Parathyroid adenoma (tissue), 2 donors: ENCODE results near the gene SETD3.

Experiments used
- H2AFZ ChIP-seq: fragments of 300-600 bp; sonication (generic); one replicate; pipeline ENCODE4 v1.7.0; 2017; ENCODE audit warnings: antibody characterized with exemption, mild to moderate bottlenecking
- H3K27ac ChIP-seq: fragments of 300-600 bp; sonication (generic); one replicate; pipeline ENCODE4 v1.7.0; 2017
- H3K27me3 ChIP-seq: fragments of 300-600 bp; sonication (generic); one replicate; pipeline ENCODE4 v1.7.0; 2017; ENCODE audit warnings: low read length; ENCODE audit not compliant: control insufficient read depth, insufficient read depth
- H3K36me3 ChIP-seq: fragments of 300-600 bp; sonication (generic); one replicate; pipeline ENCODE4 v1.7.0; 2017; ENCODE audit warnings: low read length; ENCODE audit not compliant: control insufficient read depth, insufficient read depth
- H3K4me1 ChIP-seq: fragments of 300-600 bp; sonication (generic); one replicate; pipeline ENCODE4 v1.7.0; 2017; ENCODE audit warnings: control low read depth
- H3K4me2 ChIP-seq: fragments of 300-600 bp; sonication (generic); one replicate; pipeline ENCODE4 v1.7.0; 2017; ENCODE audit warnings: low read length
- H3K4me3 ChIP-seq: fragments of 300-600 bp; sonication (generic); one replicate; pipeline ENCODE4 v1.7.0; 2017; ENCODE audit warnings: low read depth, low read length
- H3K79me2 ChIP-seq: fragments of 300-600 bp; sonication (generic); one replicate; pipeline ENCODE4 v1.7.0; 2017; ENCODE audit warnings: control low read depth
- H3K9ac ChIP-seq: fragments of 300-600 bp; sonication (generic); one replicate; pipeline ENCODE4 v1.7.0; 2017; ENCODE audit warnings: mild to moderate bottlenecking
- H3K9me3 ChIP-seq: fragments of 300-600 bp; sonication (generic); one replicate; pipeline ENCODE4 v1.7.0; 2017; ENCODE audit warnings: low read length; ENCODE audit not compliant: control insufficient read depth
- TF ChIP-seq, protein P1 (sequence below): fragments of 300-600 bp; sonication (generic); IDR thresholded peaks from one replicate; pipeline ENCODE4 v1.7.0; 2017; ENCODE audit warnings: antibody characterized with exemption, mild to moderate bottlenecking
- donor health status: primary hyperparathyroidism.

SETD3 gene

DNA sequence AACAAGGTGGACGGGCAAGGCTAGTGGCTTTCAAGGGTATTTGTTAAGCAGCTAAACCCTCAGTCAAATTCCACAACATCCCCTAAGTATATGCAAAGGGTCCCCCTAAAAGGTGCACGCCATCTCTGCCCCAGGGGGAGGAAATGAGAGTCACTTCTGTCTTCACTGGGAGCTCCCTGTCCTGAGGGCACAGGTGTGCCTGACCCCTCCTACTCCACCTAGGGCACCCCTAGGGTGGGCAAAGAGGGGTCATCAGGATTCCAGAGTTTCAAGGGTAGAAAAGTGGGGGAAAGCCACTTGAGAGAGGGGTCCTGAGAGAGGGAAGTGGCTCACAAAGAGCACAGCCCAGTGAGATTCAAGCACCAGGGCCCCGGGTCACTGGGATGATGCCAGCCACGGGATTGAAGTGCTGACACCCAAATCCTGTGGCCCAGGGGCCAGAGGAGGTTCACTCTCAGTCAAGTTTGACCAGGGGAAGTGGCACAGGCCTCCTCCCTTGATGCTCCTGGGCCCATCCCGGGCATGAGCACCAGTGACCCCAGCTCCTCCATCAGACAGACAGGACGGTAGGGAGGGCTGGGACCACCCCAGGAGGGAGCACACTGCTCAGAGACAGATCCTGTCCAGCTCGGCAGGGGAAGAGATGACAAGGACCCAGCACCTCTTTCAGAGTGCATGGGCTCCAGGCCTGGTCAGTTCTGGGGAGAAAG is 126.3 kb downstream of the SETD3 start:
- Histone ChIP-seq H3K9me3 (no peaks in the 10 kb centered on the region), H3K9ac (no peak overlapping the region), H3K36me3 (no peaks in the 10 kb centered on the region), H3K27me3 (no peaks in the 10 kb centered on the region), H3K27ac (no peak overlapping the region), H3K4me1 (no peaks in the 10 kb centered on the region), H3K4me2 (no peak overlapping the region), H3K79me2 (no peaks in the 10 kb centered on the region), H3K4me3 (no peak overlapping the region), H2AFZ (no peak overlapping the region)
- TF ChIP-seq, protein P1, sequence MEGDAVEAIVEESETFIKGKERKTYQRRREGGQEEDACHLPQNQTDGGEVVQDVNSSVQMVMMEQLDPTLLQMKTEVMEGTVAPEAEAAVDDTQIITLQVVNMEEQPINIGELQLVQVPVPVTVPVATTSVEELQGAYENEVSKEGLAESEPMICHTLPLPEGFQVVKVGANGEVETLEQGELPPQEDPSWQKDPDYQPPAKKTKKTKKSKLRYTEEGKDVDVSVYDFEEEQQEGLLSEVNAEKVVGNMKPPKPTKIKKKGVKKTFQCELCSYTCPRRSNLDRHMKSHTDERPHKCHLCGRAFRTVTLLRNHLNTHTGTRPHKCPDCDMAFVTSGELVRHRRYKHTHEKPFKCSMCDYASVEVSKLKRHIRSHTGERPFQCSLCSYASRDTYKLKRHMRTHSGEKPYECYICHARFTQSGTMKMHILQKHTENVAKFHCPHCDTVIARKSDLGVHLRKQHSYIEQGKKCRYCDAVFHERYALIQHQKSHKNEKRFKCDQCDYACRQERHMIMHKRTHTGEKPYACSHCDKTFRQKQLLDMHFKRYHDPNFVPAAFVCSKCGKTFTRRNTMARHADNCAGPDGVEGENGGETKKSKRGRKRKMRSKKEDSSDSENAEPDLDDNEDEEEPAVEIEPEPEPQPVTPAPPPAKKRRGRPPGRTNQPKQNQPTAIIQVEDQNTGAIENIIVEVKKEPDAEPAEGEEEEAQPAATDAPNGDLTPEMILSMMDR, result no peak

DNA sequence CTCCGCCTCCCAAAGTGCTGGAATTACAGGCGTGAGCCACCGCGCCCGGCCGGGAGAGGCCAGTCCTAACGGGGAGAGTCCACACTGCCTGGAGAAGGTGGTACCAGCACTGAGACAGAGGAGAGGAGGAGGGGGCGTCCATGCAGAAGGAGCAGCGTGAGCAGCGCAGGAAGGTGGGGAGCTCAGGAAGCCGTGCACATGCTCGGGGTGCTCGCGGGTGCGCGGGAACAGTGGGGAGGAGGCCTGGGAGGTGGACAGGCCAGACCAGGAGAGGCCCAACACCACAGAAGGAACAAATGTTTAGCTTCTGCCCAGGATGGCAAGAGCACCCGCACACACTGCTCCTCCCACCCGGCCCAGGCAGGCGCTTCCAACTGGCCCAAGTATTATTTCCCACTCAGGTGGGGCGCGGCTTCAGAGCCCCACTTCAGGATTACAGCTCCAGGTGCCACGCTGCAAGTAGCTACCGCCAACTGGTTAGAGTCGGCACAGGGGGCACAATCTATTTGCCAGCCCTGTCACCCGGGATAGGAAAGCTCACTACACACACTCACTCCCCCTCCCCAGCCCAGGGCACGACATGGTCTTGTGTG is 127.9 kb downstream of the SETD3 start:
- Histone ChIP-seq H3K79me2 (no peaks in the 10 kb centered on the region), H3K27me3 (no peaks in the 10 kb centered on the region), H3K9me3 (no peaks in the 10 kb centered on the region), H3K4me2 (no peak overlapping the region), H3K4me3 (no peak overlapping the region), H3K4me1 (no peaks in the 10 kb centered on the region), H3K36me3 (no peaks in the 10 kb centered on the region), H3K27ac (no peak overlapping the region), H3K9ac (no peak overlapping the region), H2AFZ (no peak overlapping the region)
- TF ChIP-seq, protein P1, result no peak

DNA sequence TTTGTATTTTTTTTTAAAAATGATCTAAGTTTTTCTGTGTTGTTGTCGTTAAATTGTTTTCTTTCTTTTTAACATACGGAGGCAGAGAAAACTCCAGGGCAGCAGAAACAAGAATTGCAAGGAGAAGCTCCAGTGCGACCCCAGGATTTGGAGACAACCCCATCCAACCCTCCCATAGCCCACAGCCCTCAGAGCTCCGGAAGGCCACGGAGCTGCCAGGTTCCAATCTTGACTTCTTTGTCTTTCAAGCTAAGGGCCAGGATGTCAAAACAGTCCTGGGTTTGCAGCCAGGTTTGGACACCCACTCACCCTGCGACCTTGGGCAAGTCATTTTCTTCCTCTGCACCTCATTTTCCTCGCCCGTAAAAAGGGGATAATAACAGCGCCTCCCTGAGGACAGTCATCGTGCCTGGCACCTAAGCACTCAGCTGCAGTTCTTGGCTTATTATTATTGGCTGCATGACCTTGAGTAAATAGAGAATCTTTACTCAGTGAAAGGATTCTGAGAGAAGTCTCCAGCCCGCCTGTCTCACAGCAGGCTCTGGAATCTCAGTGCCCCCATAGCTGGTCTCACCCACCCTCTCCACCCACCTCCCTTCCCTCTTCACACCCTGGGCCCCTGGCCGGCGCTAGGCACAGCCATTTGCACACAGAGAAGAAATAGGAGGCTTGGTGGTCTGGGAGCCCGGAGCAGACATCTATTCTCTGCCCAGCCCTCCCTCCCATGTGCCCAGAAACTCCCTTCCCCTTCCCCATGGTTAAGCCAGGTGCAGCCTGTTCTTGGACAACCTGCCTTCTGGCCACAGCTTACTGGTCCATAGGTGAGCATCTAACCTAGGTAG is 129.3 kb downstream of the SETD3 start:
- Histone ChIP-seq H3K4me3 (no peak overlapping the region), H2AFZ (no peak overlapping the region), H3K27ac (no peak overlapping the region), H3K9me3 (no peaks in the 10 kb centered on the region), H3K79me2 (no peaks in the 10 kb centered on the region), H3K4me2 (no peak overlapping the region), H3K4me1 (no peaks in the 10 kb centered on the region), H3K36me3 (no peaks in the 10 kb centered on the region), H3K9ac (no peak overlapping the region), H3K27me3 (no peaks in the 10 kb centered on the region)
- TF ChIP-seq, protein P1, result no peak

DNA sequence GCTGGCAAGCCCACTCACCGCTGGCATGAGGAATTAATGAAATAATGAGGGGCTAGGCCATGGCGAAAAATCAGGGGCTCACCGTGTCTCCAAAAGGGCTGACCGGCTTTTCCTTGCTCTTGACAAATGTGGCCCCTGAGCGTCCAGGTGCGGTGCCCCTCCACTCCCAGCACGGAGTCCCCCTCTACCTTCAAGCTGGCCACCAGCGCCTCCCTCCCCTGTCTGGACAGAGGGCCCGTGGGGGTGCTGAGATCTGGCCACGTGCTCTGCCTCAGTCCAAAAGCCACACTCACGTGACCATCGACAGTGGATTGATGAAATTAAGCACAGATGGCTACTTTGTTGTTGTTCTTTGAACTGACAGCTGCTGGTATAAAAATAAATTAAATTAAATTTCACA is 129.9 kb downstream of the SETD3 start:
- Histone ChIP-seq H3K27me3 (no peaks in the 10 kb centered on the region), H3K9ac (no peak overlapping the region), H3K27ac (no peak overlapping the region), H3K4me2 (no peak overlapping the region), H3K79me2 (no peaks in the 10 kb centered on the region), H3K4me3 (no peak overlapping the region), H2AFZ (no peak overlapping the region), H3K4me1 (no peaks in the 10 kb centered on the region), H3K9me3 (no peaks in the 10 kb centered on the region), H3K36me3 (no peaks in the 10 kb centered on the region)
- TF ChIP-seq, protein P1, result no peak
